OCI-LY1 (cell line): ENCODE data around the gene GBE1.

ENCODE experiments used
- H2AFZ ChIP-seq: fragments of 200-600 bp; sonication (generic), shearing (Covaris generic); 2 replicates; pipeline ENCODE4 v1.6.0; 2014; ENCODE audit warnings: antibody characterized with exemption, mild to moderate bottlenecking, low read length
- H3F3A ChIP-seq: fragments of 200-600 bp; sonication (generic), shearing (Covaris generic); 2 replicates; pipeline ENCODE4 v1.6.0; 2014; ENCODE audit warnings: mild to moderate bottlenecking, antibody characterized with exemption, low read length, moderate library complexity; ENCODE audit not compliant: insufficient read depth
- H3K27ac ChIP-seq: fragments of 200-600 bp; sonication (generic); 2 replicates; pipeline ENCODE4 v1.5.1; 2014; ENCODE audit warnings: low read length, mixed run types, mild to moderate bottlenecking, low read depth; ENCODE audit not compliant: poor library complexity, severe bottlenecking
- H3K27me3 ChIP-seq: fragments of 200-600 bp; sonication (generic); 2 replicates; pipeline ENCODE4 v1.6.0; 2014; ENCODE audit warnings: antibody characterized with exemption, mild to moderate bottlenecking, low read length, moderate library complexity; ENCODE audit not compliant: insufficient read depth
- H3K36me3 ChIP-seq: fragments of 200-600 bp; sonication (generic); 2 replicates; pipeline ENCODE4 v1.6.1; 2014; ENCODE audit warnings: mild to moderate bottlenecking, antibody characterized with exemption, low read length, moderate library complexity, mixed read lengths; ENCODE audit not compliant: insufficient read depth
- H3K4me1 ChIP-seq: fragments of 200-600 bp; sonication (generic); 2 replicates; pipeline ENCODE4 v1.5.1; 2014; ENCODE audit warnings: mild to moderate bottlenecking, low read length, moderate library complexity; ENCODE audit not compliant: insufficient read depth, severe bottlenecking
- H3K4me2 ChIP-seq: fragments of 200-600 bp; sonication (generic), shearing (Covaris generic); 2 replicates; pipeline ENCODE4 v1.6.1; 2014; ENCODE audit warnings: low read length
- H3K4me3 ChIP-seq: fragments of 200-600 bp; sonication (generic); 2 replicates; pipeline ENCODE4 v1.5.1; 2014; ENCODE audit warnings: low read length, low read depth, mild to moderate bottlenecking, mixed read lengths; ENCODE audit not compliant: poor library complexity, severe bottlenecking
- H3K79me2 ChIP-seq: fragments of 200-600 bp; shearing (Covaris generic); 2 replicates; pipeline ENCODE4 v1.6.1; 2016; ENCODE audit warnings: mixed run types, low read length, mixed read lengths; ENCODE audit not compliant: insufficient read depth
- H3K9ac ChIP-seq: fragments of 200-600 bp; sonication (generic), shearing (Covaris generic); 2 replicates; pipeline ENCODE4 v1.6.1; 2014; ENCODE audit warnings: mild to moderate bottlenecking, low read length, mixed read lengths
- H3K9me2 ChIP-seq: fragments of 200-600 bp; sonication (generic), shearing (Covaris generic); 2 replicates; pipeline ENCODE4 v1.6.1; 2014; ENCODE audit warnings: low read depth, mild to moderate bottlenecking, low read length, mixed read lengths
- H3K9me3 ChIP-seq: fragments of 200-600 bp; shearing (Covaris generic); 2 replicates; pipeline ENCODE4 v1.6.1; 2014; ENCODE audit warnings: low read length, mixed read lengths
- H4K20me1 ChIP-seq: fragments of 200-600 bp; sonication (generic), shearing (Covaris generic); 2 replicates; pipeline ENCODE4 v1.6.0; 2016; ENCODE audit warnings: mild to moderate bottlenecking, low read length; ENCODE audit not compliant: insufficient read depth
- EZH2 ChIP-seq: fragments of 200-600 bp; sonication (generic), shearing (Covaris generic); IDR thresholded peaks from 2 replicates; pipeline ENCODE4 v1.8.0; 2017; ENCODE audit warnings: borderline replicate concordance, mixed run types, mild to moderate bottlenecking, antibody characterized with exemption, low read length, moderate library complexity, mixed read lengths
- TF ChIP-seq, protein P1 (sequence below): fragments of 200-600 bp; sonication (generic), shearing (Covaris generic); IDR thresholded peaks from 2 replicates; pipeline ENCODE4 v1.5.1; 2017; ENCODE audit warnings: mild to moderate bottlenecking, antibody characterized with exemption, low read length, moderate library complexity, mixed read lengths

The GBE1 gene

DNA sequence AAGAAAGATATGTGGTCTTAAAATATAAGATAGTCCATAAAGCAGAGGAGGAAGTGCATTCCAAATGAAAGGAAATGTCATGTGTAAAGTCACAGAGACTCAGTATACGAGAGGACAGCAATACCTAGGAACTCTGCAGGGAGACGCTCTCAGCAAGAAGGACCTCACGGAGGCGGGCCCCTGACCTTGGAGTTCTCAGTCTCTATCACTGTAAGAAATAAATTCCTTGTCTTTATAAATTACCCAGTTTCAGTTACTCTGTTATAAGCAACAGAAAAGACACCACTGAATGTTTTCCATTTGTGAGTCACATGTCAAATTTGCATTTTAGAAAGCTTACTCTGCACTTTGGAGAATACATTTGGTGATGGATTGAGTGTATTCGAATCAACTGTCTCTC, 140.6 kb downstream of the GBE1 start:
- no peak overlapping the region for H3K27ac ChIP-seq
- no peaks in the 10 kb centered on the region for H3K9me2 ChIP-seq

DNA sequence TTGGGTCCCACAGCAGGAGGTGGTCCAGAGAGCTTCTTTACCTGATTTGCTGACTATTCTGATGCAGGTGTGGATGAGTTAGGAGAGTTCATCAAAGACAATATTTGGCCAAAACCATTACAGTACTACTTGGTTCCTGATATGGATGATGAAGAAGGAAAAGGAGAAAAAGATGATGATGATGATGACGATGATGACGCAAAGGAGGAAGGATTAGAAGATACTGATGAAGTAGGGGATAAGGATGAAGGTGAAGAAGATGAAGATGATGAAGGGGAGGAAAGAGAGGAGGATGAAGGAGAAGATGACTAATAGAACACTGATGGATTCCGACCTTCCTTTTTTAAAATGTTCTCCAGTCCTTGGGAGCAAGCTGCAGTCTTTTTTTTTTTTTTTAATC, 148.7 kb downstream of the GBE1 start:
- H4K20me1 ChIP-seq, result no peaks in the 10 kb centered on the region
- H3F3A ChIP-seq, result no peaks in the 10 kb centered on the region
- no peak overlapping the region for H2AFZ ChIP-seq
- TF ChIP-seq, protein P1, sequence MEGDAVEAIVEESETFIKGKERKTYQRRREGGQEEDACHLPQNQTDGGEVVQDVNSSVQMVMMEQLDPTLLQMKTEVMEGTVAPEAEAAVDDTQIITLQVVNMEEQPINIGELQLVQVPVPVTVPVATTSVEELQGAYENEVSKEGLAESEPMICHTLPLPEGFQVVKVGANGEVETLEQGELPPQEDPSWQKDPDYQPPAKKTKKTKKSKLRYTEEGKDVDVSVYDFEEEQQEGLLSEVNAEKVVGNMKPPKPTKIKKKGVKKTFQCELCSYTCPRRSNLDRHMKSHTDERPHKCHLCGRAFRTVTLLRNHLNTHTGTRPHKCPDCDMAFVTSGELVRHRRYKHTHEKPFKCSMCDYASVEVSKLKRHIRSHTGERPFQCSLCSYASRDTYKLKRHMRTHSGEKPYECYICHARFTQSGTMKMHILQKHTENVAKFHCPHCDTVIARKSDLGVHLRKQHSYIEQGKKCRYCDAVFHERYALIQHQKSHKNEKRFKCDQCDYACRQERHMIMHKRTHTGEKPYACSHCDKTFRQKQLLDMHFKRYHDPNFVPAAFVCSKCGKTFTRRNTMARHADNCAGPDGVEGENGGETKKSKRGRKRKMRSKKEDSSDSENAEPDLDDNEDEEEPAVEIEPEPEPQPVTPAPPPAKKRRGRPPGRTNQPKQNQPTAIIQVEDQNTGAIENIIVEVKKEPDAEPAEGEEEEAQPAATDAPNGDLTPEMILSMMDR, result no peak
- no peak for TF ChIP-seq EZH2
- no peaks in the 10 kb centered on the region for H3K9me2 ChIP-seq
- H3K9ac ChIP-seq, result no peak overlapping the region
- H3K36me3 ChIP-seq, result no peaks in the 10 kb centered on the region
- H3K79me2 ChIP-seq, result no peaks in the 10 kb centered on the region
- no peak overlapping the region for H3K27ac ChIP-seq
- H3K4me2 ChIP-seq, result no peak overlapping the region
- no peak overlapping the region for H3K4me3 ChIP-seq
- no peaks in the 10 kb centered on the region for H3K4me1 ChIP-seq
- H3K27me3 ChIP-seq, result no peaks in the 10 kb centered on the region
- no peaks in the 10 kb centered on the region for H3K9me3 ChIP-seq

More for the DNA sequence above, 140.6 kb downstream of the GBE1 start:
- H3K4me1 ChIP-seq, result no peaks in the 10 kb centered on the region
- H4K20me1 ChIP-seq, result no peaks in the 10 kb centered on the region
- H3K9ac ChIP-seq, result no peak overlapping the region
- no peaks in the 10 kb centered on the region for H3K36me3 ChIP-seq
- no peaks in the 10 kb centered on the region for H3K27me3 ChIP-seq
- H3K4me3 ChIP-seq, result no peak overlapping the region
- no peak overlapping the region for H3K4me2 ChIP-seq
- H2AFZ ChIP-seq, result no peak overlapping the region
- TF ChIP-seq, protein P1, result no peak
- no peak for TF ChIP-seq EZH2
- no peaks in the 10 kb centered on the region for H3K9me3 ChIP-seq
- H3F3A ChIP-seq, result no peaks in the 10 kb centered on the region
- no peaks in the 10 kb centered on the region for H3K79me2 ChIP-seq

DNA sequence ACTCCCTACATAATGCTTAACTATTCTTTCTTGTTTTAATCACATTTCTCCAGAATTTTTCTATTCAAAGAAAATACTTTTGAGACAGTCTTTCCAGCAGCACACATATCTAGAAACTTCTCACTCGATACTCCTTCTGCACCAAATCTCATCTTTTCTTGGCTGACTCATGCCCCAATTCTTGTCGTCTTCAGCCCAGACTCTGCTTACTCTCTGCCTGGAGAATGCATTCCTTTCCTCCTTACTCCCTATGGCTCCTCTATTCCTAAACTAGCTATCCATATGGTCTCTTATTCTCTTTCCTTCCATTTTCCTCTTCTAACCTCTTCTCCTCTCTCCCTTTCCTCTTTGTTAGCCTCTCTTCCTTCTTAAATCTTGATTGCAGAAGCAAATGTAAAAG, 158.7 kb downstream of the GBE1 start:
- Histone ChIP-seq H3K4me1 (no peaks in the 10 kb centered on the region), H3K9ac (no peak overlapping the region), H3K4me2 (no peak overlapping the region), H3K27ac (no peak overlapping the region), H3K9me3 (no peaks in the 10 kb centered on the region), H3K27me3 (no peaks in the 10 kb centered on the region), H3K36me3 (no peaks in the 10 kb centered on the region), H3F3A (no peaks in the 10 kb centered on the region), H2AFZ (no peak overlapping the region), H3K4me3 (no peak overlapping the region), H3K9me2 (no peaks in the 10 kb centered on the region), H3K79me2 (no peaks in the 10 kb centered on the region), H4K20me1 (no peaks in the 10 kb centered on the region)
- TF ChIP-seq, protein P1, result no peak
